Kidney (tissue), 14 donors: ENCODE measurements around the gene GGCX. TPM values are rescaled to one million over a fixed set of nuclear protein-coding genes. Genes with fewer than 3 reads are reported as not detected.

Source experiments
- DNase-seq, 5 donors: peaks; one replicate each; pipeline ENCODE4 v3.0.0-alpha.2; 2013 to 2020
- FAIRE-seq: peaks from 2 replicates; lab custom pipeline; 2012; peaks lifted over from hg19 to GRCh38; lab: Jason Lieb, UNC
- H3K27ac ChIP-seq, 2 donors: one replicate each; pipeline ENCODE4 v1.7.0; 2013; ENCODE audit warnings: low read depth in 2 of 2, low read length in 2 of 2, inconsistent platforms in 1 of 2
- H3K27me3 ChIP-seq: one replicate; pipeline ENCODE4 v1.7.1; 2013; ENCODE audit warnings: low read length, inconsistent platforms; ENCODE audit not compliant: control insufficient read depth, insufficient read depth
- H3K36me3 ChIP-seq, 3 donors: one replicate each; pipeline versions ENCODE4 v1.7.0 to v1.7.1; 2013; ENCODE audit warnings: low read length in 3 of 3, control low read depth in 1 of 3, inconsistent platforms in 1 of 3; ENCODE audit not compliant: insufficient read depth in 3 of 3, control insufficient read depth in 2 of 3
- H3K4me1 ChIP-seq, 3 donors: one replicate each; pipeline versions ENCODE4 v1.7.0 to v1.7.1; 2013; ENCODE audit warnings: low read length in 3 of 3, inconsistent platforms in 1 of 3, low read depth in 1 of 3; ENCODE audit not compliant: control insufficient read depth in 2 of 3, insufficient read depth in 2 of 3
- H3K4me3 ChIP-seq, 3 donors: one replicate each; pipeline versions ENCODE4 v1.7.0 to v1.8.1; 2013; ENCODE audit warnings: low read length in 3 of 3, control low read depth in 1 of 3, inconsistent platforms in 1 of 3
- H3K9ac ChIP-seq, 3 donors: one replicate each; pipeline versions ENCODE4 v1.7.0 to v1.7.1; 2013; ENCODE audit warnings: low read length in 3 of 3, control low read depth in 1 of 3, inconsistent platforms in 1 of 3
- H3K9me3 ChIP-seq, 3 donors: one replicate each; pipeline versions ENCODE4 v1.7.0 to v1.7.1; 2013; ENCODE audit warnings: low read length in 3 of 3, control low read depth in 1 of 3, inconsistent platforms in 1 of 3; ENCODE audit not compliant: control insufficient read depth in 2 of 3, insufficient read depth in 1 of 3
- intact Hi-C: fragments of 100-400 bp; cut with DNase I; formaldehyde crosslinking; loops from one replicate; pipeline ENCODE4 v1.11.1; 2022
- polyA plus RNA-seq: library from polyadenylated mRNA; stranded (reverse); fragments of 350-450 nt; fragmentation: Illumina TruSeq; extraction: RNeasy Lipid Tissue Mini Kit (QIAGEN cat#74804); gene quantifications from one replicate; pipeline ENCODE4 v1.2.3, GENCODE V29; 2014; ENCODE audit warnings: low read depth, low replicate concordance; ENCODE audit not compliant: insufficient read depth
- total RNA-seq: library from RNA; stranded (reverse); fragmentation: NEBNext Ultra II Directional; extraction: Animal tissue kit (Norgen Biotek cat#: 25700); gene quantifications from one replicate; pipeline ENCODE4 v1.2.1, GENCODE V29; 2021
- TF ChIP-seq, protein P1 (sequence below): IDR thresholded peaks from 3 replicates; pipeline ENCODE4 v1.5.1; 2012; ENCODE audit warnings: mild to moderate bottlenecking, moderate library complexity, borderline replicate concordance; ENCODE audit not compliant: insufficient read depth; ENCODE audit errors: extremely low read depth
- donor health status: control.
- donor health status: control.
- donor health status: control.
- donor health status: control.
- donor health status: control.
- donor health status: DM: yes; HTN: yes; CAD: no.
- donor health status: Normal renal cell carcinoma (clear cell type).

GGCX gene
- total and polyA plus RNA-seq, 2 donors from 2014 or later: 27.8 to 50.7 TPM

DNA sequence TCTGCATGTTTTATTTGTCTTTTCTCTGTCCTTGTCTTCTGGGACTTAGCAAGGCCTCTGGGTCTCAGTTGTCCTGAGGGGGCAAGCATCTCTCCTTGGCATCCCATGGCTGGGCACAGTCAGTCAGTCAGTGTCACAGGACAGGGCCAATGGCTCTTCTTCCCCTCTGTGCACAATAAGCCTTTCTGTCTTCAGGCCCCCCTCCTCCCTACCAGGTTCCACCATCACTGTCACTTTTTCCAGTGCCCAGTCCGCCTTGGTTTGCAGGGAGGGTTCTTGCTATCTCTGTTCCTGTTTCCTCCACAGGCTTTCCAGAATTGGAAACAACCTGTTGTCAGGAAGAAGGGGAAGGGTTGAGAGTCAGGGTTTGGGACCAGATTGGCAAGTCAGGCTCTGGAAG is 21.2 kb upstream of the GGCX start:
- H3K9ac ChIP-seq: no peak overlapping the region
- no peaks in the 10 kb centered on the region for H3K27me3 ChIP-seq
- no peak for FAIRE-seq
- no peak for DNase-seq
- peaks cover 0 to 33% (median 20%) of the 10 kb centered on the region in 3 donors for H3K4me1 ChIP-seq
- H3K9me3 ChIP-seq: no peaks in the 10 kb centered on the region
- H3K4me3 ChIP-seq: no peak overlapping the region
- H3K27ac ChIP-seq: no peak overlapping the region
- H3K36me3 ChIP-seq: peaks cover 0 to 8% (median 2%) of the 10 kb centered on the region in 3 donors
- intact Hi-C loops: no loop called here
- TF ChIP-seq, protein P1, sequence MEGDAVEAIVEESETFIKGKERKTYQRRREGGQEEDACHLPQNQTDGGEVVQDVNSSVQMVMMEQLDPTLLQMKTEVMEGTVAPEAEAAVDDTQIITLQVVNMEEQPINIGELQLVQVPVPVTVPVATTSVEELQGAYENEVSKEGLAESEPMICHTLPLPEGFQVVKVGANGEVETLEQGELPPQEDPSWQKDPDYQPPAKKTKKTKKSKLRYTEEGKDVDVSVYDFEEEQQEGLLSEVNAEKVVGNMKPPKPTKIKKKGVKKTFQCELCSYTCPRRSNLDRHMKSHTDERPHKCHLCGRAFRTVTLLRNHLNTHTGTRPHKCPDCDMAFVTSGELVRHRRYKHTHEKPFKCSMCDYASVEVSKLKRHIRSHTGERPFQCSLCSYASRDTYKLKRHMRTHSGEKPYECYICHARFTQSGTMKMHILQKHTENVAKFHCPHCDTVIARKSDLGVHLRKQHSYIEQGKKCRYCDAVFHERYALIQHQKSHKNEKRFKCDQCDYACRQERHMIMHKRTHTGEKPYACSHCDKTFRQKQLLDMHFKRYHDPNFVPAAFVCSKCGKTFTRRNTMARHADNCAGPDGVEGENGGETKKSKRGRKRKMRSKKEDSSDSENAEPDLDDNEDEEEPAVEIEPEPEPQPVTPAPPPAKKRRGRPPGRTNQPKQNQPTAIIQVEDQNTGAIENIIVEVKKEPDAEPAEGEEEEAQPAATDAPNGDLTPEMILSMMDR: no peak

DNA sequence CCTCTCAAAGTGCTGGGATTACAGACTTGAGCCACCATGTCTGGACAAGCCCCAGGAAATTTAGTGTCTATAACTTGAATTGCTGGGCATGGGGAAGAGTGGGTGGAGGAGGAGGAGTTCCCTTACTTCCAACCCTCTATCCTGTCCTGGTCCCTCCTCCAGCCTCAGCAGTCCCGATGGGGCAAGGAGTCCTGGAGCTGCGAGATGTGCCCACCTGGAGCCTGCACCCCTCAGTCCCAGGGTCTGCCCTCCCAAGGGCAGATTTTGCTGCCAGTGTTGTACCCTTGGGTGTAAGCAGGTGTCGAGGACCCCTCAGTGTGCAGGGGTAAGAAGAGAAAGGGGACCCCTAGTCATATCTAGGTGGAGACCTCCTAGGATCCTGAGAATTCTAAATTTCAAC is 18.9 kb upstream of the GGCX start:
- intact Hi-C loops: no loop called here
- Histone ChIP-seq H3K27ac (no peak overlapping the region), H3K36me3 (peaks cover 0 to 8% (median 2%) of the 10 kb centered on the region in 3 donors), H3K27me3 (no peaks in the 10 kb centered on the region), H3K4me3 (no peak overlapping the region), H3K9ac (no peak overlapping the region), H3K4me1 (peaks cover 0 to 33% (median 20%) of the 10 kb centered on the region in 3 donors), H3K9me3 (no peaks in the 10 kb centered on the region)
- TF ChIP-seq, protein P1: no peak
- no peak for DNase-seq
- no peak for FAIRE-seq

DNA sequence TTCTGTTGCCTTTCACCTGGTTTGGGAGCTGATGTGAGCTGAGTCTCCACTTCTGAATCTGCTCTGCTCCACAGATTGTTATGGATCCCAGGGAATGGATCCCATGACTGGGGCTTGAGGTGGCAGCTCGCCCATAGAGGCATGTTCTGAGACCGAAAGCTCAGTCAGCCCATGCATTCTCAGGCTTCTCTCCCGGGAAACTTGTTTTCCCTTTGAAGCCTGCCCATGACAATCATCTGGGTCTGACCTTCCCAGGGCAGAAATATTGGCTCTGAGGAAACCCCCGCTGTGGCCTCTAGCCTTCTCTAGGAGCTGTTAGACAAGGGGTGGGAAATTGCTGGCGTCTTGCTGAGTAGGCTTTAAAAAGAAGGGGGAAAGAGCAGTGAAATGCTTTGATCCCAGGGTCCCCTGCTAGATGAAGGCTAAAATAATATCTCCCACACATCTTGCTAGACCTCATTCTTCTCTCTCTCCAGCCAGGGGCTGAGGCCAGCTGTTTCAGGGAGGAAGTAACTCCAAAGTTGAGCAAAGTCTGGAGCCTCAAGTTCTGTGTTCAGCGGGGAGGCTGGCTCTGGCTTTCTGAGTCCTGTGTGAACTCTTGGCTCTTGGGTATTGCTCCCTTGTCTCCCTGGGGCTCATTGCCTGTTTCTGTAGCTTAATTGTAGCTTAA is 18.1 kb upstream of the GGCX start:
- FAIRE-seq (no peak), DNase-seq (peak in 2 of 5 donors; percentile 57 to 72)
- Histone ChIP-seq H3K36me3 (peaks cover 0 to 8% (median 2%) of the 10 kb centered on the region in 3 donors), H3K4me1 (peaks cover 0 to 29% (median 20%) of the 10 kb centered on the region in 3 donors), H3K9me3 (no peaks in the 10 kb centered on the region), H3K4me3 (peak overlapping the region; percentile 11 to 80 (median 65)), H3K27ac (peak overlapping the region; percentile 85 to 94), H3K27me3 (no peaks in the 10 kb centered on the region), H3K9ac (peak overlapping the region in 2 of 3 donors; percentile 41 to 71)
- intact Hi-C loops: no loop called here
- TF ChIP-seq, protein P1: no peak
